ENCODE measurements around the gene MKLN1.

DNA sequence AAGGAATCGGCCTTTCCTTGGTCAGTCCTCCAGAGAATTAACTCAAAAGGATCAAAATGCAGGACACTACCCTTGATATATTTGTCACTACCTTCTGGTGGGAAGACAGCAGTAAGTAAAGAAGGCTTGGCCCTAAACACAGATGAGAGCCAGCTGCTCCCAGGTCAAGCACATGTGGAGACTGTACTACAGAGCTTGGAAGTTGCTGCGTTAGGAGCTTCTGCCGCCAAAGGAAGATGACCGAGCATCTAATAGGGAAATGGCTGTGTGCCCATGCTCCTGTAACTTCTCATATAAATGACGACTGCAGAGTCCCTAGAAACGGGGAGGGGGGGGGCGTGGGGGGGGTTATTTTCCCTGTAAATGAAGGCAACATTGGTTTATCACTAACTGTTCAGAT is 169.8 kb downstream of the MKLN1 start:
- TF ChIP-seq, protein P1, sequence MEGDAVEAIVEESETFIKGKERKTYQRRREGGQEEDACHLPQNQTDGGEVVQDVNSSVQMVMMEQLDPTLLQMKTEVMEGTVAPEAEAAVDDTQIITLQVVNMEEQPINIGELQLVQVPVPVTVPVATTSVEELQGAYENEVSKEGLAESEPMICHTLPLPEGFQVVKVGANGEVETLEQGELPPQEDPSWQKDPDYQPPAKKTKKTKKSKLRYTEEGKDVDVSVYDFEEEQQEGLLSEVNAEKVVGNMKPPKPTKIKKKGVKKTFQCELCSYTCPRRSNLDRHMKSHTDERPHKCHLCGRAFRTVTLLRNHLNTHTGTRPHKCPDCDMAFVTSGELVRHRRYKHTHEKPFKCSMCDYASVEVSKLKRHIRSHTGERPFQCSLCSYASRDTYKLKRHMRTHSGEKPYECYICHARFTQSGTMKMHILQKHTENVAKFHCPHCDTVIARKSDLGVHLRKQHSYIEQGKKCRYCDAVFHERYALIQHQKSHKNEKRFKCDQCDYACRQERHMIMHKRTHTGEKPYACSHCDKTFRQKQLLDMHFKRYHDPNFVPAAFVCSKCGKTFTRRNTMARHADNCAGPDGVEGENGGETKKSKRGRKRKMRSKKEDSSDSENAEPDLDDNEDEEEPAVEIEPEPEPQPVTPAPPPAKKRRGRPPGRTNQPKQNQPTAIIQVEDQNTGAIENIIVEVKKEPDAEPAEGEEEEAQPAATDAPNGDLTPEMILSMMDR (IDR thresholded peaks at IDR 0.05): no peak
- TF ChIP-seq POLR2AphosphoS5 (IDR thresholded peaks at IDR 0.05) (no peak), POLR2A (IDR thresholded peaks at IDR 0.05) (no peak)
